Measurements from ENCODE around the gene REEP3. TPM values are rescaled to one million over a fixed set of nuclear protein-coding genes. Genes with fewer than 3 reads are reported as not detected.

Gene REEP3
- total and polyA plus RNA-seq, 2 of the 4 experiments (the other 2 are of a cell fraction): 11.7 to 28.9 TPM

GRCh38 chr10:63608511-63608910 is 87.3 kb downstream of the REEP3 start:
- dilution Hi-C loops (cut with HindIII; ENCODE audit: low sequenced_read_pairs, unreplicated experiment) (no loop called here), intact Hi-C loops (cut with micrococcal nuclease) (no loop called here), in situ Hi-C loops (cut with MboI; ENCODE audit: low sequenced_read_pairs) (no loop called here)
- Histone ChIP-seq H3K4ac (ENCODE audit: low read depth, low read length) (no peak overlapping the region), H3K9ac (ENCODE audit: low read depth, low read length) (no peak overlapping the region), H3K4me1 (ENCODE audit: control insufficient read depth, insufficient read depth, low read length) (peaks cover 6% of the 10 kb centered on the region; the same call in 1 of the 2 replicates), H3K9me1 (ENCODE audit: insufficient read depth, low read length) (peaks cover 11% of the 10 kb centered on the region), H2BK120ac (ENCODE audit: low read depth, low read length) (no peak overlapping the region), H4K91ac (ENCODE audit: insufficient read depth, low read depth, low read length) (no peak overlapping the region), H3K23ac (ENCODE audit: low read depth, low read length) (no peak overlapping the region), H3K79me1 (ENCODE audit: low read depth in 1 of 2, low read length in 2 of 2) (peaks cover 2 to 8% of the 10 kb centered on the region in 2 experiments; a peak in 3 of 4 replicates), H4K5ac (ENCODE audit: low read depth, low read length) (no peak overlapping the region), H3K27me3 (ENCODE audit: control insufficient read depth, insufficient read depth, low read length) (no peaks in the 10 kb centered on the region), H2BK20ac (ENCODE audit: low read depth, low read length) (no peak overlapping the region), H3K4me2 (ENCODE audit: low read depth, low read length) (no peak overlapping the region), H3K14ac (replicated peaks; ENCODE audit: low read depth, low read length) (no peak overlapping the region), H2AFZ (replicated peaks; ENCODE audit: low read length, poor library complexity) (no peak overlapping the region), H2AK9ac (replicated peaks; ENCODE audit: low read depth, low read length, poor library complexity) (no peak overlapping the region), H3K27ac (ENCODE audit: insufficient read depth, low read length) (no peak overlapping the region), H3K4me3 (ENCODE audit: insufficient read depth, low read depth, low read length) (no peak overlapping the region), H4K20me1 (ENCODE audit: insufficient read depth, low read length) (no peaks in the 10 kb centered on the region), H3K36me3 (ENCODE audit: control insufficient read depth, insufficient read depth, low read length) (no peaks in the 10 kb centered on the region; the same call in 1 of the 2 replicates), H3K9me3 (ENCODE audit: control insufficient read depth, insufficient read depth, low read length) (no peaks in the 10 kb centered on the region), H2BK15ac (ENCODE audit: low read depth, low read length) (no peak overlapping the region), H2AK5ac (ENCODE audit: low read depth, low read length) (no peak overlapping the region), H2BK5ac (ENCODE audit: low read depth, low read length, poor library complexity, severe bottlenecking) (no peak overlapping the region), H3K18ac (ENCODE audit: low read depth, low read length) (no peak overlapping the region), H3K56ac (ENCODE audit: extremely low read depth, insufficient read depth, low read length) (no peak overlapping the region), H4K8ac (ENCODE audit: low read depth in 2 of 2, low read length in 2 of 2) (no peak overlapping the region)
- no TSS peak for BruUV-seq (replicated peaks)
- no CpG with 5 or more reads among the region's 1 CpG for WGBS, 2 experiments (ENCODE audit: extremely low coverage in 2 of 2, insufficient read length in 1 of 2)
- ChIA-PET CTCF (no interaction called here), POLR2A (ENCODE audit: unreplicated experiment) (no interaction called here)
- DNase-seq (no peak), ATAC-seq (ENCODE audit: low read depth) (no peak)
- TF ChIP-seq MXI1 (IDR thresholded peaks at IDR 0.05; ENCODE audit: borderline replicate concordance, low read depth, low read length) (no peak), FOS (IDR thresholded peaks at IDR 0.05; ENCODE audit: low read depth, low read length) (no peak; the same call in 1 of the 2 replicates), RFX5 (IDR thresholded peaks at IDR 0.05; ENCODE audit: low read depth, low read length) (no peak), BHLHE40 (IDR thresholded peaks at IDR 0.05; ENCODE audit: low read depth, low read length) (no peak), CEBPB (IDR thresholded peaks at IDR 0.05; ENCODE audit: low read depth, low read length) (no peak), ELK1 (IDR thresholded peaks at IDR 0.05; ENCODE audit: borderline replicate concordance, low read depth, low read length) (no peak), MAZ (IDR thresholded peaks at IDR 0.05; ENCODE audit: borderline replicate concordance, low read depth, low read length) (no peak)

Data from IMR-90 (cell line).